Suppressor macrophage treated with lipopolysaccharide for 4 hours (primary cell): ENCODE measurements around the gene HDAC4.
"Not testable (repeated sequence)": the region's sequence is repeated elsewhere in the genome, so short reads cannot be mapped to it uniquely, and the experiment has no call there.

Source experiments
- DNase-seq: peaks from one replicate; pipeline ENCODE4 v3.0.0-alpha.2; 2020

The HDAC4 gene

DNA sequence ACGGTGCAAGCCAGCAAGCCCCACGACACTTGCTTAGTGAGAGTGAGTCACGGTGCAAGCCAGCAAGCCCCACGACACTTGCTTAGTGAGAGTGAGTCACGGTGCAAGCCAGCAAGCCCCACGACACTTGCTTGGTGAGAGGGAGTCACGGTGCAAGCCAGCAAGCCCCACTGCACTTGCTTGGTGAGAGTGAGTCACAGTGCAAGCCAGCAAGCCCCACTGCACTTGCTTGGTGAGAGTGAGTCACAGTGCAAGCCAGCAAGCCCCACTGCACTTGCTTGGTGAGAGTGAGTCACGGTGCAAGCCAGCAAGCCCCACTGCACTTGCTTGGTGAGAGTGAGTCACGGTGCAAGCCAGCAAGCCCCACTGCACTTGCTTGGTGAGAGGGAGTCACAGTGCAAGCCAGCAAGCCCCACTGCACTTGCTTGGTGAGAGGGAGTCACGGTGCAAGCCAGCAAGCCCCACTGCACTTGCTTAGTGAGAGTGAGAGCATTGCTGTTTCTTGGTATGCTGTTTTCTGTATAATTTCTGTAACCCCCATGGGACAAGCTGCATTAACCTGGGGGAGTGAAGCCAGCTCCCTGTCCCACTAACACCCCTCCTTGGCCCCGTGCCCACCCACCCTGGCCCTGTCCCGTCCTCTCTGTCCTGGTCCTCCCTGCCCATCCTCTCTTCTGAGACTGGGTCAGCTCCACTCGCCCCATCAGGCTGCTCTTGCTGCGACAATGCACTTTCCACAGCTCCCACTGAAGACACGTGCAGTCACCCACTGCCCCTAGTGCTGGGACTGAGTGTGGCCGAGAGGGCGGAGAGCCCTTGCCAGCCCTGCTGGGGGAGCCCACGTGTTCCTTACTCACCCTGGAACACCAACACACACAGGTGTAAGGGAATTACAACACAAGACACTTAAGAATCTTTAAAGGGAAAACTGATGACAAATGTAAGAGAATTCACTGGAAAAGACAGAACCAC, 331.2 kb downstream of the HDAC4 start:
- not testable (repeated sequence) for DNase-seq

- DNase-seq: no peak
Observed at GRCh38 chr2:239068411-239068810, 332.4 kb downstream of the HDAC4 start.

- no peak for DNase-seq
Observed at GRCh38 chr2:239067196-239067865, 333.5 kb downstream of the HDAC4 start.

GRCh38 chr2:239066597-239066996, 334.2 kb downstream of the HDAC4 start:
- no peak for DNase-seq

DNA sequence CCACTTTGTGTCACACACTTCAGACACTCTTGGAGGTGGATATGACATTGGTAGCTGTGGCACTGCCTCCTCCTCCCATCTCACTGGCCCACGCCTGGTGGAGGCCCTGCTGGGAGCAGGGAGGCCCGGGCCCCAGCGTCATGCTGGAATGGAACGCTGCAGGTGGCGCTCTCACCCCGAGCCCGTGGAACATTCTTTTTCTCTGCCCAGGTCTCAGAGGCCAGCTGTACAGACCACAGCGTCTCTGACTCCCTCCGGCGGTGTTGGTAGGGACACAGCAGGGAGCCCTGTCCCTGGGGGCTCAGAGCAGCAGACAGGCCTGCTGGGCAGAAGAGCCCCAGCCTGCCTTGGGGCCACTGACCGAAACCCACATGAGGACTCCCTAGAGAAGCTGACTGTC, 334.9 kb downstream of the HDAC4 start:
- no peak for DNase-seq

DNA sequence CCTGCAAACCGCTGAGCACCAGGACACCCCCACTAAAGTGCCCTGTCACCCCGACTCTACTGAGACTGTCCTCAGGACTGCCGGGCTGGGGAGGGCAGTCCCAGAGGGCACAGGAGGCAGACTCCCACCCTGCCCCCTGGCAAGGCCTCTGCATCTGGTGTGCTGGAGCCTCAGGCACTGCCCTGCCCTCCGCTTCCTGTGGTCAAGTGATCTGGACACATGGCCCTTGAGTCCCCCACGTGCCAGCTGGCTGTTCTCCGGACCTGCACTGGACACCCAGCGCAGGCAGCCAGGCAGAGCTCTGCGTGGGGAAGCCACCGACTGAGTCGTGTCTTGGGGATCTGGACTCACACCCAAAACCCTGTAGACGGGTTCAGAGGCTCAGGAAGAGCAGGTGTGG, 335.3 kb downstream of the HDAC4 start:
- no peak for DNase-seq

GRCh38 chr2:239064891-239065290, 335.9 kb downstream of the HDAC4 start:
- DNase-seq: no peak

DNA sequence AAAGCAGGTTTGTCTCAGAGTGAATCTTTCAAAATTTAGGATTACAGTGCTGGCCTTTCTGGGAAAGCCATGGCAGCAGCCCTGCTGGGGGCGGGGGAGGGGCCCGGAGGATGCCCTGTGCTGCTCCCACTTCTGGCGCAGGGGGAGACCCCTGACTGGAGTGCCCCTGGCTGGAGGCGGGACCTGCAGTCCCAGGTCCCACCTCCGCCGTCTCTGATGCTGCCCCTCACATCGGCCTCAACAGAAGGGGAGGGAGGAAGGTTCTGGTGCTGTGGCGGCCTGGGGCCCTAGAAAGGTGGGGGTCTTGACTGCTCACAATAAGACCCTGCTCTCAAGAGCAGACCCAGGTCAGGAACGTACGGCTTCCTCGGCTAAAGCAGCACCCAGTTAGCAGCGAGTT, 336.6 kb downstream of the HDAC4 start:
- no peak for DNase-seq

DNA sequence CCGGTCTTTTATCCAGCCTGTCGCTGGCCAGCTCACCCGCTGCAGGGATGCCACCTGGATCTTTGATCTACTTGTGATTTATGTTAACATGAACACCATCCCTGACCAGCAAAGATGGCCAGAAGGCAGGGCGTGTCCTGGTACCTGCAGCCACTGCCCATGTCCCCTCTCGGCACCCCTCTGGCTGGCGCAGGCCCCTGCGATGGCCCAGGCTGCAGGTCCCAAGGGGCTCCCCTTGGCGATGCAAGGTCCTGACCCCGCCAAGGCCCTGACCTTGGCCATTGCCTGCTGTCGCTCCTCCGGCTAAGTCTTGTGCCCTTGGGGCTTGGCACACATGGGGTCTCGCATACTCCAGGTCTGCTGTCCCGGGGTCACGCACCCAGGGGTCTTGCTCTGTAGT, 338.1 kb downstream of the HDAC4 start:
- no peak for DNase-seq

- no peak for DNase-seq
Observed at GRCh38 chr2:239061824-239062570, 338.8 kb downstream of the HDAC4 start.

GRCh38 chr2:239061121-239061666, 339.6 kb downstream of the HDAC4 start:
- no peak for DNase-seq

DNA sequence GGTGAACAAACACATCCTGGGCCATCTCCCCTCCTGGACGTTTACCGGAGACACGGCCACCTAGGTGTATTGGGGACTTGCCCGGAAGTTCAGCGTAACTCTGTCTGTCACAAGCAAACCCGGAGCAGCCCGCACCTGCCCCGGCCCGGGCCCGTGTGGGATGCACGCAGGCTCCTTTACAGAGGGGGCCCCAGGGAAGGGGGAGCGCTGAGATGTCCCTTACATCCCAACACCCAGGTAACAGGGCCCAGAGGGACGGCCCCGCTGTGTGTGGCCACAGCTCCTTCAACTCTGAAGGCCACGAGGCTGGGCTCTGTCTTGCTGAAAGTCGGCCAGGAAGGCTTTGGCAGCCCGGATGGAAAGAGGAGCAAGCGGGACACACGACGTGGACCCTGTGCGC, 340.1 kb downstream of the HDAC4 start:
- no peak for DNase-seq

GRCh38 chr2:239059854-239060253, 341.0 kb downstream of the HDAC4 start:
- no peak for DNase-seq

DNA sequence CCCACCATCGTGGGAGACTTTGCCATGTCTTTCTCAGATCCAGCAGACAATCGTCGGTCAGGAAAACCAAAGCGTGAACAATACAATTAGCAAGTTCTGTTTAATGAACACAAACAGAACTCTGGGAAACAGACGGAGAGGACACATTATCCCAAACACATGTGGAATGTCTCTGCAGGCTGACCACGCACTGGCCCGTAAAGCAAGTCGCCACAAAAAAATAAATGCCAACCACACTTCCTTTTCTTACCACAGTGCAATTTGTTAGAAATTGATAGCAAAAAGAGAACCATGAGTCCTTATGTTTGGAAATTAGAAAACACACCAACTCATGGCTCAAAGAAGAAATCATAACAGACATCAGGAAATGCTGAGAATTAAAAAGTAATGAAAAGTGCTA, 342.1 kb downstream of the HDAC4 start:
- DNase-seq: no peak

- no peak for DNase-seq
Observed at GRCh38 chr2:239057533-239057932, 343.3 kb downstream of the HDAC4 start.

DNA sequence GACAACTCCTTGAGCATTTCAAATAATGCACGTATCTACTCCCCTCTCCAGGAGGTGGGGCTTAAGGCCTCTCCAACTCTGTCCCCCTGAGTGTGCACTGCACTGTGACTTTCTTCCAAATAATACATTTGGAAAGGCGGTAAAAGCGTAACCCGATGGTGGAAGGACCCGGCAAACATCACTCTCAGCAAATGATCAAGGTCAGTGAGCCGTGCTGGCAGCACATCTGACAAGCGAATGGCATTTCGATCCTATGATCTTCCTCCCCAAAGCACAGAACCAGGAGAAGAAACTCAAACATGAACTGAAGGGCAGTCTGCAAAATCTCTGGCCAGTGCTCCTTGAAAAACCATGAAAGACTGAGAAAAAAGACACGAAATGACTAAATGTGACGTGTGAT, 344.2 kb downstream of the HDAC4 start:
- DNase-seq: no peak

DNA sequence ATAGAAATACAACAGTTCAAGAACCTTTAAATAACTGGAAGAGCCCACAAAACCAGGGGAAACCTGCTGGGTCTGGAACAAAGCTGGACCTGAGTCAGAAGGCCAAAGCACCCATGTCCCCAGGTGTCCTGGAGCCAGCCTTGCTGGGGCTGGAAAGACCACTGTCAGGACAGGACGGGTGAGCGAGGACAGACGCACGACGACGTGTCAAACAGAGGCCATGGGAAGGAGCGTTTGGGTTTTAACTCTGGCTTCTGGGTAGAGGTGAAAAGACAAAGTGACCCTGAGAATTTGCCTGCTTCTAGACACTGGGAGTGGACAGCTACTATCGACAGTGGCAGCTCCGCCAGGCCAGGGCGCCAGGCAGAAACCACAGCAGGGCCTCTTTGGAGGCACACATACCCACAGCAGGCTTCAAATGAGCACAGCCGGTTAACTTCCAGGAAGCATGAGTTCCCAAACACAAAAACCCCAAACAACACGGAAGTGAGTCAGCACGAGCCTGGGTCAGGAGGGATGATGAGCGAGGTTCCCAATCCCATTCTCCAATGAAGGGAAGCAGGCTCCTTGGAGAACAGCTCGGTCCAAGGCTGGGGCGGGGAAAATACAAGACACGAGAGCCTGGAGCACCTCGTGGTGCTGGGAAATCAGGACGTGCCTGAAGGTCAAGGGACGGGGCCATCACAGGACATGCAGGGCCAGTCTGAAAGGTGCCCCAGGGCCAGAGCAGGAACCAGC, 344.9 kb downstream of the HDAC4 start:
- DNase-seq: no peak

DNA sequence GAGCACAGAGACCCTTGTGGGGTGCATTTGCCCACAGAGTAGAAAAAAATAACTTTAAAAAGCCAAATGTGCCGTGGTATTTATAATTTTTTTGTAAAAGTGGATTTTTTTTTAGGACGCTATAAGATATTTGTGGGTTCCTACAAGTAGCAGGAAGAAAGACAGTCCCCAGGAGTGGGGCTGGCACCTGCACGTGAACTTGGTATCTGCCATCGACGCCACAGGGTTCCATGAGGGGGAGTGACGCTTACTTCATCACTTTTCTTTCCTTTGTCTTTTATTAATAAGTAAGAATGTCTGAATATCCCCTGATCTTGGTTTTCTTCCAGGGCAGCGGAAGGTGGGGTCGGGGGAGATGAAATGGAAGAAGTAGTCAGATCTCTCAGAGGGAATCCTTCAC, 345.9 kb downstream of the HDAC4 start:
- no peak for DNase-seq

DNA sequence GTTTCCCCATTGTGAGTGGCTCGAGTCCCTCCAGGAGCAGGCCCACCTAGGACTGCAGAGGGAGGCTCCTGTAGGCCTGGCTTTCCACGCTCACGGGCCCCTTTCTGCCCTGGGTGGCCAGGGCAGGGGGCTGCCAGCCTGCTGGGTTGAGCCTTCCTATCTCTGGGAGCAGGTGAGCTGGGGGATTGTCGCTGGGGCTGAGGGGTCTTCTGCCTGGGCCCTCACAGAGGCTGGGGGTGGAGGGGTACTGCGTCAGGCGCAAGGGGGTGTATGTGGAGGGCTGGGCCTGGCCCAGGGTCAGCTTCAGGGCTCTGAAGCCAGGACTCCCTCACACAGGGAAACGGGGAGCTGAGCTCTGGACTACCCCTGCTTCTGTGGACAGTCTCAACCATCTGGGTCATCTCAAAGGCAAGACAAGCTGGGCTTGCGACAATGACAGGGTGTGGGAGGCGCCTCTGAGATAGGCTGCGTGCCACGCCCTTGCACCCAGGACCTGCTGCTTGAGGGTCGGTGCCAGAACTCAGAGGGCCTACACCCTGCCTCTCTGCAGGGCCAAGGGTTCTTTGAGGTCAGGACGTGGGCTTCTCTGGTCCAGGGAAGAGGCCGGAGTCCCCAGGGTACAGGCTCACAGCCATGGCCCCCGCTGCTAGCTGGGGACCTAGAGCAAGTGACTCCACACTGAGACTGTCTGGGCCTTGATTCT, 346.9 kb downstream of the HDAC4 start:
- DNase-seq: no peak

DNA sequence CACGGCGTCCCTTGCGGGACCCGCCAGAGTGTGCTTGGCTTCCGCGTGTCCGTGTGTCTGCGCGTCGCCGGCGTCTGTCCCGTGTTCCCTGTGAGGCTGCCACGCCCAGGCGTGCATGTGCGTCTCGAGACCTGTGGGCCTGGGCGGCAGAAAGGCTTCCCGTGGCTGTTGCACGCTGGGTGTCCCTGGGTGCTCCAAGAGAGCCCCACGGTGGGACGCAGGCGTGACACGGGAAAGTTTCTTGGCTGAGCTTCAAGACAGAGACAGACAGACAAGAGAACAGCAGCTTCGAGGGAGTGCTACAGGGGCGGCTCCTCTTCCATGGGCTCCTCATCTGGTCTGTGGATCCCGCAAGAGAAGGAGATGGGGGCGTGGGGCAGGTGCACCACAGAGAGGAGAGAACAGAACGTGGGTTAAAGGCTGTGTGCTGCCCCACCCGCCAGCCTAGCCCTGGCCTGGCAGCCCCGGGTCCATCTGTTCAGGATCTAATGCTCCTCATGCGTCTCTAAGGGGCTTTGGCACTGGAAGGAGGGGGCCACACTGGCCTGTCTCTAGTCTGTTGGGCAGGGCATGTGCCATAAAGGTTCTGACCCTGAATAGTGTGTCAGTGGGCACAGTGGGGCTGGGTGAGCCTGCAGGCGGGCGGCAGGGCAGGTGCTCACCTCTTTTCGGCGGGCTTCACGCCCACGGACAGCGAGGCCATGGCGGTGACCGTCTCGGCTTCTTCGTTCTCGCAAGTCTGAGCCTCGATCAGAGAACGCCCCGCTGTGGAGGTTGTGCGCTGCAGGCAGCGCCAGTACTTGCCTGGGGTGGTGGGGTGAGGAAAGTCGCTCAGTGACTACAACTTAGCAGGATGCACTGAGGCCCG, 347.8 kb downstream of the HDAC4 start:
- DNase-seq: no peak
